SKM-1 treated with dmso at 0.1 percent for 144 hours (cell line): ENCODE results near the gene ATP8A2.

Experiments
- DNase-seq: peaks from one replicate; lab custom pipeline; 2025; ENCODE audit not compliant: unreplicated experiment; lab: John Stamatoyannopoulos, UW

Gene ATP8A2

DNA sequence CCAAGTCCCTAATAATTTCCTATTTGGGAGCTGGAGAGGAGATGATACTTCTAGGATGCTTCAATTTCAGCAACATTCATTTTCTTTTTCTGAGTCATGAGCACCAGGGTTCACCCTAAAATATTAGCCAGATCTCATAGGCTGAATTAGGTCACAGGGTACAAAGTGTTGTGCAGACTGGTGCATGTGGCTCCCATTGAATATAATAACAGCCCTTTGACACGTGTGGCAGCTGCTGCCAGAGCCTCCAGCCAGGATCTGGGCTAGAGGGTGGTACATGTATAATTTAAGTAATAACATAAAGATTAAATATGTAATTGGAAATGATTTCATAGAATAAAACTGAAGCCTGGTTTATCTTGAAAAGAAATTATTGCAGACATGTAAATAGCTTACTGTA lies 244.9 kb downstream of the ATP8A2 start:
- DNase-seq: no peak

DNA sequence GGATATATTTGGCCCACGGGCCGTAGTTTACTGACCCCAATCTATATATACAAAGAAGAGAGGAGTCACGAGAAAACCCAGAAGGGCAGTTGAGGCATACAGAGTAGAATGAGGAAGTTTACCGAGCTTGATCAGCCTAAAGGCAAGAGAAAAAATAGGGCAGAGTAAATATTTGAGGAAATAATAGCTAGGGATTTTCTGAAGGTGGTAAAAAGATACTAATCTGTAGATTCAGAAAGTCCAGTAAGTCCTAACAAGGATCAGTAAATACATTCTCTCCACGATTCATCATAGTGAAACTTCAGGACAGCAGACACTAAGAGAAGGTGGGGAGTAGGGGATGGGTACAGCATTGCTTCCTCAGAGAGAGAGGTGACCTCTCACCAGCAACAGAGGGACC lies 248.1 kb downstream of the ATP8A2 start:
- DNase-seq: no peak

DNA sequence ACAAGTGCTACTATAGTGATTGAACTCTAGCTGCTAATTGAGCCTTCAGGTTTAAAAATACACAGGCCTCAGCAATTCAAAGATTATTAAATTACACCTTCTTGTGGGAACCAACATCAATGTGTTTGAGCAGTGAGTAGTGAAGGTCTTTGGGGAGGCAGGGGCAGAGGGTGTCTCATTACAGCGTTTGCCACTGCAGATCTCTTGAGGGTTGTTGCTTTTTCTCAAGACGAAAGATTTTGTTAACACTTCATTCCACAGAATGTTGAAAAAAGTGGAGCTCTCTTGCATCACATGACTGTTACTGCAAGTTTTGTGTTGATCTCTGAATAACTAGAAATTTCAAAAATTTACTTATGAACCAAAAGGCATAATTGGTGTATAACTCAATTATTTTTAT lies 253.6 kb downstream of the ATP8A2 start:
- DNase-seq: no peak

DNA sequence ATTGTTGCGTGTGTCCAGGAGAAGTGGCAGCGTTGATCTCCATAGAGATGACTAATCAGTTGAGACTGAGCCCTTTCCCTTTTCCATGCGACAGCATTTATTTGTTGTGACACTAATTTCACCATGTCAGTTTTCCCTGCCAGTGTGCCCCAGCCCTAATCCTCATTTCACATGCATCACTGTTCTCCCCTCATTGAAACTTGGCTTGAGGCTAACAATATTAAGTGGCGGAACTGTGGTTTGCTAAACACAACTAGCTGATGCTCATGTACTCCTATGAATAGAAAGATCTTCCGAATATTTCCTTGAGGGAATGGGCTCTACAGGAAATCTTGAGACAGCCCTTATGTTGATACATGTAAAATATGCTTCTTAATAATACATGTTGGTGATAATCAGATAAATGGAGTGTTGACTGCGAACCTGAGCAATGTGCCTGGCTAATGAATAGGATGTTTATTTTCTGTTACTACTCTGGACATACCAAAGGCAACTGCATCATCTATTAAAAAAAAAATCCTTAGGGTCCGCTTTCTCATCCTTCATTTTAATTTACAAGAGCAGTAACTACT lies 258.6 kb downstream of the ATP8A2 start:
- no peak for DNase-seq

DNA sequence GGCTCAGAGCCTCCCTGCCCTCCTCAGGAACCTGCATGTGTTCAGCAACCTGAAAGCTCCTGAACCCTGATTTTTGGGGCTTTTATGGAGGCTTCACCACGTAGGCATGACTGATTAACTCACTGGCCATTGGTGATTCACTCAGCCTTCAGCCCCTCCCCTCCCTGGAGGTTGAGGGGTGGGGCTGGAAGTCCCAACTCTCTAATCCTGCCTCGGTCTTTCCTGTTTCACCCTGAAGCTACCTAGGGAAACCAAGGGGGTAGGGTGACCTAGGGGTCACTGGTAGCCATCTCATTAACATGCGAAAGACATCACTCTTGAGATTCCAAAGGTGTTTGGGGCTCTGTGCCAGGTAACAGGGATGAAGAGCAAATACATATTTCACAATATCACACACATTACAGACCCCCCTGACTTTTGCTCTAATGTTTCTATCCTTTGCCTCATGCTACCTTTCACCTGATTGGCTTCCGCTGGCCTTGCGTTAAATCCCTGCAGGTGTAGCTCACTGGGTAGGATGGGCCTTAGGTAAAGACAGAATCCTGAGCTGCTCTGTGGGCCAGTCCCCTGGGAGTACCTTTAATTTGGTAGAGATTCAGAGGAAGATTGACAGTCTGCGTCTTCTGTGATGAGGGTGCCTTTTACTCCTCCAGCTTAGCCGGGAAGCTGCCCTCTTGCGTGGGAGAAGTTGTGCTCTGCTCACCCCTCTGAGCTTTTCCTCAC lies 260.6 kb downstream of the ATP8A2 start:
- no peak for DNase-seq

DNA sequence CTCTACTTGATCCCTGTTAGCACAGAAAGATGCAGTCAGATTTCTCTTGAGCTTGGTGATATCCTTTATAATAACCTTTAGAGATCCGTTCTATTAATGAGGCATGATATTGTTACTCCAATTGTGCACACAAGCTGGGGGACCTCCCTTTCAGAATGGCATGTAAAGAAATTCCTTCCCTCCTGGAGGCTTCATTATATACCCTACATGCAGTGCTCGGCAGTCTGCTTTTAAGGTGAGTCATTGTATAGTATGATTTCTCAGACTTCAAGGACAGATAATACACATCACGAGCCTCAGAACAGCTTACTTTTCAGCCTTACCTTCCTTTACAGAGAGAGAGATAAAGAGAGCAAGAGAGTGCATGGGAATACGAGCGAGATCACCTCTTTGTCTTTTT lies 261.3 kb downstream of the ATP8A2 start:
- no peak for DNase-seq

DNA sequence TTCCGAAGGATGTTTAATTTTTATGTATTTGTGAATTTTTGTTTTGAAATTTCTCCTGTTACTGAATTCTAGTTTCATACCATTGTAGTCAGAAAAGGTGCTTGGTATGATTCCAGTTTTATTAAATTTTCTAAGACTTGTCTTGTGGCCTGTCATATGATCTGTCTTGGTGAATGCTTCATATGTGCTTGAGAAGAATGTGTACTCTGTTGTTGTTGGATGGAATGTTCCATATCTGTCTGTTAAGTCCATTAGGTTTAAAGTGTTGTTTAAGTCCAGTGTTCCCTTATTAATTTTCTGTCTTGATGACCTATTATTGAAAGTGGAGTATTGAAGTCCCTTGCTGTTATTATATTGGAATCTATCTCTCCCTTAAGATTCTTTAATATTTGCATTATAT lies 273.9 kb downstream of the ATP8A2 start:
- no peak for DNase-seq

DNA sequence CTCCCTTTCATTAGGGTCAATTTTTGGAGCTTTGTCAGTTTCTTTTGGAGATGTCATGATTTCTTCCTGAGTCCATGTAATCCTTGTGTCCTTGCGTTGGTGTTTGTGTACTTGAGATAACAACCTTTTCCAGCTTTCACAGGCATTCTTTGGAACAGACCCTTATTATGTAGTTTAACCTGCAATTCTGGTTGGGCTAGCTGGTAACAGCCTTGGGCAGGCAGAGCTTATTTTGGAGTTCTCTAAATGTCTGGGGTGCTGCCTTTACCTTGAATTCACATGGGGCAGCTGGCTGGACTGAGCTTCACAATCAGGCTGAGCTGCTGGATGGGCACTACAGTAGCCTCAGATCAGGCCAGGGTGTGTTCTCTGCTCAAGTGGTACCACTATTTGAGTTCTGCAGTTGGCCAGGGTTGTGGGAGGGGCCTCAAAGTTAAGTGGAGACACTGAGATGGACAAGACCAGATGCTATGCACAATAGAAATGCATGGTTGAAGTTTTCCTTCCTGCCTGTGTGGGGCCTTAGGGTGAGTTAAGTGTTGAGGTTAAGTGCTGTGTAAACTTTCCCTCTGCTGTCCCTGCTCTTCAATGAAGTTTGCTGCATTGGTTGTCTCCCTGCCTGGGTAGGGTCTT lies 277.3 kb downstream of the ATP8A2 start:
- DNase-seq: no peak

DNA sequence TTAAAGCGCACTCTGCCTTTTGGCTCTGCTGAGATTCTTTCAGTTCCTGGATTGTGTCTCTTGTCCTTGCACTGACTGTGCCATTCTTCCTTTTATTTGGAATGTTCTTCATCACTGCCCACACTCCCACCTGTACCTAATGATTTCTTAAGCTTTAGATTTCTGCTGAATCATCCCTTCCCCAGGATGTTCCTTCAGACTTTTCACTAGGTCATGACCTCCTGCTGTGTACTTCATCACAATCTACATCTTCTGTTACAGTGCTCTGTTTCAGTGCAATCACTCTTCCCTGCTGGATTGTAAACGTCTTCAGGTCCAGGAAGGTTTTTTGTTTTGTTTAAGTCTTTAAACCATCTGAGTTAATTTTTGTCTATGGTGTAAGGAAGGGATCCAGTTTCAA lies 281.0 kb downstream of the ATP8A2 start:
- DNase-seq: no peak

DNA sequence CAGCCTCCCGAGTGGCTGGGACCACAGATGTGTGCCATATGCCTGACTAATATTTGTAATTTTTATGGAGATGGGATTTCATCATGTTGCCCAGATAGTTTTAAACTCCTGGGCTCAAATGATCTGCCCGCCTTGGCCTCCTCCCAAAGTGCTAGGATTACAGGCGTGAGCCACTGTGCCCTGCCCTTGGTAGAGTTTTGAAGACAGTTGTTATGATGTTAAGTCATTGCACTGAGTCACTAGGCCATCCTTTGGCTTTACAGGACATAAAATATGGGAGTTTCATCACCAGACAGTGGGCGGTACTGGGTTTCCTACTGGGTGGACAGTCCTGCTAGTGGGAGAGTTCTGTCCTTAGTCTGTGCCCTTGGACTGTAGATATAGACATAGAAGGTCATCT lies 282.5 kb downstream of the ATP8A2 start:
- no peak for DNase-seq

DNA sequence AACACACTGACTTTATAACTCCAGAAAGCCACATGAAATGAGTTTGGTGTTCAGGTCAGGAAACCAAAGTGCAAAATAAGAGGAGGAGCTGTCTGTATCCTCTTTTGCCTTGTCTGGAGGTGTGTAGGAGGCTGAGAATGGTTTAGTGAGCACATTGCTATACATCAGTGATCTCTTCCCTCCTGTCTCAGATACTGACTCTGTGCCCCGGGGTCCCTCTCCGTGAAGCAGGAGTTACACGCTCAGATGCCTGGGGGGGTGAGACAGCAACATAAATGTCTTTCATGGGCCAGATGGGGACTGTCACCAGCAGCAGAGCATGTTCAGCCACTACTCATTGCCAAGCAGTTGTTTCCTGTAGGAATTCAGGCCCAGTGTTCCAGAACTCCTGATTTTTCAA lies 285.4 kb downstream of the ATP8A2 start:
- DNase-seq: no peak

DNA sequence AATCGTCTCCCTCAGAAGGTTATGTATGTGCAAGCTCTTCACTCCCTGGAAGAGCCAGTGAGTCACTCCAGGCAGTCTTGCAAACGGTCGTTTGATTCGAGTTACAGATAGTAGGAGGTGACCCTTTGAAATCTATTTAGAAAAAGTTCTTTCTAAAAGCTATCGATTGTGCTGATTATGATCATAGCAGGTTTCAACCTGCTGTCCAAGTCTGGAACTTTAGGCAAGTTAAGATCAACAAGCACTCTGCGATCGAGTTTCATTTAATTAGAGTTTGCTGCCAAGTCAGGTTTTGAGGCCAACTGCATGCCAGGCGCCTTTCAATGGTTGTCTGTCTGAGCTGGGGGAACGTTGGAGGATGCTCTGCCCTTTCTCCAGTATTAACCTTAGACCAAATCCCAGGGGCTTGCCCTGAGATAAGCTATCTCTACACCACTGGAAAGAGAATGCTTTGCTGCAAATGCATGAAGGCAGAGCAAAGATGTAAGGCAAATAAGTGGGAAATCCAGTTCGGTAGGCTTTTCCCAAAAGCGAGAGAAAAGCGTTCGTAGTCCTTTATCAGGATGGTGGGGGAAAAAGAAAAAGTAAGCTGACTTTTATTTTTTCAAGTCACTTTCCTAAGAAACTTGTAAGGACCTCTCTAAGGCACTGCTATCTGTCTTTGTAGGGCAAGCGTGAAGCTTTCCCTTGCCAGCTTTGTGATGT lies 287.5 kb downstream of the ATP8A2 start:
- no peak for DNase-seq

DNA sequence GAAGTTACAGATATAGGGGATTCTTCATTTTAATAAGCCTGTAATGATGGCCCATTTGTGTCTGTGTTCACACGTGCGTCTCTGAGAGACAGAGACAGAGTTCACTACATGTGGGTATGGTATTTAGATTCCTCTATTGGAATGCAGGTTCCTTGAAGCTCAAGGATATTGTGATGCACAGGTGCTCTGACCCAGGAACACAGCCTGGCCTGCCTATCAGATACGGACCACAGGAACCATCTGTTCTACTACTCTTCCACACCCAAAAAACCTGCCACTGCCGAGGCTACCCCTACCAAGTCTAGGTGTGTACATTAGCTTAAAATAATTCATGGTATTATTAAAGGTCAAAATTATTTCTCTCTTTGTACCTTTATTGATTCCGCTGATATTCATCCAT lies 289.2 kb downstream of the ATP8A2 start:
- DNase-seq: no peak

DNA sequence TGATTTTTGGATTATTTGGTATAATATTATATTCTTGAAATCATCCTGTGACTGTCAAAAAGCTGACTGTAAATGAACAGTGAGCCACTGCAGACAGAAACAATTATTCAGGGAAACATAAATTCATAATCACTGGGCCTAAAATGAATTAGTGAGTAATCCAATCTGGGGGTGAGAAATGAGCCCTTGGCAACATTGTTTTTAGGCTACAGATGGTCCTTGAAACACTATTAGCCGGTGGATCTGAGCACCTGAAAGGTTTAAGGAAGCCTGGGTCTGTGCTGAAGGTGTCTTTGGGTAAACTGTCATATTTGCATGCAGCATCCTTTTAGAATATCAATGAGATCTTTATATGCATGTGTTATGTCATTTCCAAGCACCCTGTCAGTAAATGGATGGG lies 290.7 kb downstream of the ATP8A2 start:
- DNase-seq: no peak

DNA sequence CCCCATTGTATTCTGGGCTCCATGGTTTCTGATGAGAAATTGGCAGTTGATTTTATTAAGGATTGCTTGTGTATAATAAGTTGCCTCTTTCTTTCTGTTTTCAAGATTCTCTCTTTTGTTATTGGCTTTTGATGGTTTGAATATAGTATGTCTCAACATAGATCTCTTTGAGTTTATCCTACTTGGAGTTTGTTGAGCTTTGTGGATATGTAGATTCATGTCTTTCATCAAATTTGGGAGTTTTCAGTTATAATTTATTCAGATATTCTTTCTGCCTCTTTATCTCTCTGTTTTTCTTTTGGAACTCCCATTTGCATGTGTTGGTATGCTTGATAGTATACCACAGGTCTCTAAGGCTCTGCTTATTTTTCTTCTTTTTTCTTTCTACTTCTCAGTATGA lies 296.6 kb downstream of the ATP8A2 start:
- no peak for DNase-seq

DNA sequence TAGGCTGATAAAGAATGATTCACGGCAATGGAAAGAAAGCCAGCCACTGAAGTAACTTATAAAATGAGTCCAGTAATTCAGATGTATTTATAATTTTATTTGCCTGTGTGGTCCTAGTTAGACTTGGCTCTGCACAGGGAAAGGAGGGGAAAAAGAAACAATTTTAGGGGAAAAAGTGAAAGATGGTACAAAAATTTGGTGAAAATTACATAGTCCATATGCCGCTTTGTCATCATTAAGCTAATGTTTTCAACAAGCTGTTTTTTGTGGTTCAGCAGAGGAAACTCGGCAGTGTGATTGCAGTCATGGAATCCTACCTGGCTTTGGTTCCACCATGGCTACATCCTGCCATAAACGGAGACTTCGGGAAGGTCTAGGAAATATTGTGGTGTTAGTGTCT lies 301.9 kb downstream of the ATP8A2 start:
- no peak for DNase-seq

DNA sequence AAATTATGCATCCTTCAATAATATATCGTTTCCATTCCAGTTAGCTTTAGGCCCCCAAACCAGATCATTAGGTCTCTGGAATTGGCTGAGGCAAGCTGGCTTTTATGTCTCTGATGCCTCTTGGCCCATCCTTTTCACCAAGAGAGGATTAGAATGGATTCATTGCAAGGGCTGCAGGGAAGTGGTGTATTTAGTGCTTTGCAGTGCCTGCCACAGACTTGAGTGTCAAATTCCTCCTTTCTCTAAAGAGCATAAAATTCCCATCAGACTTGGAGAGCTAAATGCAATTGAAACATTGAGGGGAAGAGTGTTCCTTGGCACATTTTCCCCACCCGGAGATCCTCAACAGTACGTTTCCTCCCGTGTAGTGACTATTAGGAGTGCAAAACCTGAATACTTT lies 302.6 kb downstream of the ATP8A2 start:
- no peak for DNase-seq

DNA sequence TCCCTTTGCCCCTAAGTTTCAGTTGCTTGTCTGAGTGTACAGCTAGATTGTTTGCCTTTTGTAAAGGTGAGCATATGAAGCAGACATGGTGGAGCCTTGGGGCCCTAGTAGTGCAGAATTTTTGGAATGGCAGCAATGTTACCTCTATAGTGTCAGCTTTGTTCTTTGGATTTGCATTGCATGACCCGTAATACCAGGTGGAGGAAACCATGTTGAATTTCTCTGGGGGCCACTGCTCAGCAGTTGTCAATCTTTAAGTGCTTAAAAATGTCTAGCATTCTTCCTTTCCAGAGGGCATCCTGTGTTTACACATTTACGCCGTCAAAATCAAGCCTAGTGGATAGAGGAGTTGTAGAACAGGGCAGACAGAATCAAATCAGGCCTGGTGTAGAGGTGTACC lies 303.3 kb downstream of the ATP8A2 start:
- no peak for DNase-seq

DNA sequence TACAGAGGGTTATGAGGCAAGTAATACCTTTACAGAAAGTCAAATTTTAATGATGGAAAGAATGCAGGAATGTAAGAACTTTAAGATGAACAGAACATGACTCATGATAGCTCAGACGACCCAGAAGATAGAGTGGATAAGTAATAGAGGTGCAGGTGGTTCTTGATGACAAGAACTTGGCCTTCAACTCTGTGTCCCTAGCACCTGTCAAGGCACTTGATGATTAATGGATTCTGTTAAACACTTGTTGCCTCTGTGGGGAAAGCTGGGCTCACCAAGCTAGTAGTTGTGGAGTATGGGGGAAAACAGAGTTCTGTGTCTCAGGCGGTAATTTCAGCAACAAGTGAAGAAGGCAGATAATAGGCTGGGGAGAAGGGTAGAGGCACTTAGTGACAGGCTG lies 306.2 kb downstream of the ATP8A2 start:
- DNase-seq: no peak

DNA sequence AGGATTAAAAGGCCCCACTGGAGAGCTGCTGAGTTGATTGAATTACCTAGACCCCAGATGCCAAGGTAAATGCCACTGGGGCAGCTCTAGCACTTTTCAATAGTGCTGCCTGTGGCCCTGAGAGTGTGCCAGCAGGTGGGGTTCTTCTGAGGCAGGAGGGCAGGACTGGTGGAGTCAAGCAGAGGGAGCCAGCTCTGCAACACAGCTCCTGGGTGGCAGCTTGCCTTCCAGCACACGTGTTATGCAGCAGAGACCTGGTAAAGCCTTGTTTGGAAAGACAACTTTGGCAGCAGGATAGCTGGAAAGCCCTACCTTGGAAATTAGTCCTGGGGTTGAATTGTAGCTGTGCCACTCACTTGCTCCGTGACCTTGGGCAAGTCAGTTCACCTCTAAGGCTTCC lies 306.6 kb downstream of the ATP8A2 start:
- DNase-seq: no peak

DNA sequence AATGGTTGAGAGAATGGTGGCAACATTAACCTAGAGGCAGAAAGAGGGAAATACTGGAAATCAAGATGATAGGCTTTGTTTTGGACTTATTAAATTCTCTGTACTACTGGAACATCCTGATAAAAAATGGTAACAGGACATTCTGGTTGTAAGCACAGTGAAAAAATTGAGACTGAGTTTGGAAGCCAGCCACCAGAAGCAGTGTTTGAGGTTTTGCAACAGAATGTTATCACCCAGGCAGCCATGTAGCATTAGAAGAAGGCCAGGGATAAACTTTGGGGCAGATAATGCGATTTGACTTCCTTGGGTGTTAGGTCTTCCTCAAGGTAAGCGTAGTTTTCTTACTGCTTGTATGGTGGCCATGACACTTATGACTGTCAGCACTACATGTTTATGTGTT lies 307.4 kb downstream of the ATP8A2 start:
- no peak for DNase-seq

DNA sequence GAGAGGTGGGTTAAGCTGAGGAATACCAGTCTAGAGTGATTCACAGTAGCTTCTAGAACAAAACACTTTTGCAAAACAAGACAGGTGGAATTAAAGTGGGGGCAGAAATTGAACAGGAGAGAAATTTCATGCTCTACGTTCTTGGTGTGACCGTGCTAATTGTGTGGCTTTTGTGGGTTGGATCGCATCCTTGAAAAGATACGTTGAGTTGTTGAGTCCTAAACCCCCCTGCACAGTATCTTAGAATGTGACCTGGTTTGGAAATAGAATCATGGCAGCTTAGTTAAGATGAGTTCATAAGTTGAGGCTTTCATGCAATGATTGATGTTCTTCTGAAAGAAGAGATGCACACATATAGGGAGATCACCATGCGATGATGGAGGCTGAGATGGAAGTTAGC lies 308.2 kb downstream of the ATP8A2 start:
- no peak for DNase-seq
